Keratinocyte (primary cell): ENCODE results near the gene OR3A3. TPM values are rescaled to one million over a fixed set of nuclear protein-coding genes. Genes with fewer than 3 reads are reported as not detected.

Experiments used
- DNase-seq: peaks from one replicate; pipeline ENCODE4 v3.0.0-alpha.2; 2011; ENCODE audit warnings: low read depth, missing footprints, low spot score
- FAIRE-seq: peaks from 2 replicates; lab custom pipeline; 2011; peaks lifted over from hg19 to GRCh38; lab: Jason Lieb, UNC
- H2AFZ ChIP-seq: 2 replicates; pipeline ENCODE4 v1.6.0; 2012; ENCODE audit warnings: low read length, control low read depth, inconsistent platforms; ENCODE audit not compliant: control insufficient read depth
- H3K27ac ChIP-seq: 2 replicates; pipeline ENCODE4 v1.5.1; 2011; ENCODE audit warnings: low read length; ENCODE audit not compliant: control insufficient read depth, insufficient read depth
- H3K27me3 ChIP-seq: 3 replicates; pipeline ENCODE4 v1.6.0; 2011; ENCODE audit warnings: low read length; ENCODE audit not compliant: control insufficient read depth, insufficient read depth; ENCODE audit errors: extremely low read depth
- H3K36me3 ChIP-seq, 2 experiments: 2 replicates in 1 of 2; 3 replicates in 1 of 2; pipeline ENCODE4 v1.5.1; 2011; ENCODE audit warnings: low read length in 2 of 2, mild to moderate bottlenecking in 1 of 2; ENCODE audit not compliant: control insufficient read depth in 2 of 2, insufficient read depth in 2 of 2; ENCODE audit errors: extremely low read depth in 1 of 2
- H3K4me1 ChIP-seq: 3 replicates; pipeline ENCODE4 v1.5.1; 2011; ENCODE audit warnings: low read length; ENCODE audit not compliant: control insufficient read depth, insufficient read depth; ENCODE audit errors: extremely low read depth
- H3K4me2 ChIP-seq: 3 replicates; pipeline ENCODE4 v1.6.0; 2011; ENCODE audit warnings: low read depth, low read length; ENCODE audit not compliant: control insufficient read depth, insufficient read depth; ENCODE audit errors: extremely low read depth
- H3K4me3 ChIP-seq, 3 experiments: fragments of 200-600 bp in 1 of 3; sonication (generic) in 1 of 3; 2 replicates in 2 of 3; 3 replicates in 1 of 3; pipeline ENCODE4 v1.5.1; 2011 to 2016; ENCODE audit warnings: low read length in 3 of 3, mild to moderate bottlenecking in 3 of 3, control low read depth in 2 of 3, inconsistent platforms in 1 of 3, low read depth in 1 of 3, mixed read lengths in 1 of 3, mixed run types in 1 of 3, moderate library complexity in 1 of 3; ENCODE audit not compliant: control insufficient read depth in 2 of 3, insufficient read depth in 2 of 3; ENCODE audit errors: extremely low read depth in 1 of 3
- H3K79me2 ChIP-seq: 2 replicates; pipeline ENCODE4 v1.6.0; 2012; ENCODE audit warnings: low read length; ENCODE audit not compliant: control insufficient read depth, insufficient read depth
- H3K9ac ChIP-seq: 3 replicates; pipeline ENCODE4 v1.6.0; 2011; ENCODE audit warnings: low read length; ENCODE audit not compliant: control insufficient read depth, insufficient read depth; ENCODE audit errors: extremely low read depth
- H3K9me1 ChIP-seq: 3 replicates; pipeline ENCODE4 v1.6.0; 2011; ENCODE audit warnings: low read length; ENCODE audit not compliant: control insufficient read depth, insufficient read depth; ENCODE audit errors: extremely low read depth
- H3K9me3 ChIP-seq: 2 replicates; pipeline ENCODE4 v1.5.1; 2012; ENCODE audit warnings: low read depth, low read length; ENCODE audit not compliant: control insufficient read depth
- H4K20me1 ChIP-seq: 3 replicates; pipeline ENCODE4 v1.6.0; 2011; ENCODE audit warnings: low read length; ENCODE audit not compliant: control insufficient read depth, insufficient read depth; ENCODE audit errors: extremely low read depth
- EZH2 ChIP-seq: IDR thresholded peaks from one replicate; pipeline ENCODE4 v1.6.1; 2012; ENCODE audit warnings: inconsistent platforms, mild to moderate bottlenecking, low read length, moderate library complexity
- dilution Hi-C: fragments of 300-500 bp; cut with MboI; formaldehyde crosslinking; loops from one replicate; pipeline ENCODE4 v1.7.0; 2020; ENCODE audit warnings: low sequenced_read_pairs; ENCODE audit not compliant: extremely low pct_ligation_motif_present
- polyA plus RNA-seq, 5 experiments: library from polyadenylated mRNA; depleted of rRNA in 3 of 5; stranded (reverse) in 3 of 5; stranded (forward) in 1 of 5; unstranded in 1 of 5; fragments of >200 nt; gene quantifications; 1 replicate in 1 of 5; 2 replicates in 3 of 5; 3 replicates in 1 of 5; pipeline versions ENCODE4 v1.2.1 to v1.2.3, GENCODE V29; 2011 to 2012; ENCODE audit warnings: missing spikeins in 2 of 5, low read depth in 1 of 5, low replicate concordance in 1 of 5
- TF ChIP-seq, protein P1 (sequence below), 3 experiments: IDR thresholded peaks in 1 of 3; conservative IDR thresholded peaks in 1 of 3; optimal IDR thresholded peaks in 1 of 3; 2 replicates in 2 of 3; 3 replicates in 1 of 3; pipeline versions ENCODE3 to v1.5.1; 2011; ENCODE audit warnings: low read length in 3 of 3, mild to moderate bottlenecking in 3 of 3, moderate library complexity in 2 of 3, control low read depth in 1 of 3, inconsistent platforms in 1 of 3; ENCODE audit not compliant: insufficient read depth in 2 of 3; ENCODE audit errors: extremely low read depth in 1 of 3

The OR3A3 gene
- polyA plus RNA-seq, 1 donor (not counting 4 experiments of a cell fraction or from before 2014, with no cell fraction given): not detected

DNA sequence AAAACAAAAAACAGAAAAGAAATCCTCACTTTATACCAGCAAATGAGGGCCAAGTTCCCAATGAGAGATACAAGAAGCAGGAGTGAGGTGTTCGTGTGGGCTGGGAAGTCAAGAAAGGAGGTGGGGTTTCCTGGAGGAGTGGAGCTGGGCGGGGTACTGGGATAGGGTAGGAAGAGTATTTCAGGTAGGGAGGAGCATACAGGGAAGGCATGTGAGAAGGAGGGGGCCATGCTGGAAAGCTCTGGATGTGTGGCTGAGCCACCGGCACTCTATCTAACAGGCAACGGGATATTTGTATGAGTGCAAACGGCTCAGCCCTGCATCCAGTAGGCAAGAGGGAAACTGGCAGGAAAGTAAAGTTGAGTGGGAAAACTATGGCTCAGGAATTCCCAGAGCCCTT lies 29.2 kb upstream of the OR3A3 start:
- H3K27me3 ChIP-seq: no peaks in the 10 kb centered on the region
- H3K9me3 ChIP-seq: no peaks in the 10 kb centered on the region
- dilution Hi-C loops: no loop called here
- H3K4me1 ChIP-seq: no peaks in the 10 kb centered on the region
- TF ChIP-seq, protein P1, sequence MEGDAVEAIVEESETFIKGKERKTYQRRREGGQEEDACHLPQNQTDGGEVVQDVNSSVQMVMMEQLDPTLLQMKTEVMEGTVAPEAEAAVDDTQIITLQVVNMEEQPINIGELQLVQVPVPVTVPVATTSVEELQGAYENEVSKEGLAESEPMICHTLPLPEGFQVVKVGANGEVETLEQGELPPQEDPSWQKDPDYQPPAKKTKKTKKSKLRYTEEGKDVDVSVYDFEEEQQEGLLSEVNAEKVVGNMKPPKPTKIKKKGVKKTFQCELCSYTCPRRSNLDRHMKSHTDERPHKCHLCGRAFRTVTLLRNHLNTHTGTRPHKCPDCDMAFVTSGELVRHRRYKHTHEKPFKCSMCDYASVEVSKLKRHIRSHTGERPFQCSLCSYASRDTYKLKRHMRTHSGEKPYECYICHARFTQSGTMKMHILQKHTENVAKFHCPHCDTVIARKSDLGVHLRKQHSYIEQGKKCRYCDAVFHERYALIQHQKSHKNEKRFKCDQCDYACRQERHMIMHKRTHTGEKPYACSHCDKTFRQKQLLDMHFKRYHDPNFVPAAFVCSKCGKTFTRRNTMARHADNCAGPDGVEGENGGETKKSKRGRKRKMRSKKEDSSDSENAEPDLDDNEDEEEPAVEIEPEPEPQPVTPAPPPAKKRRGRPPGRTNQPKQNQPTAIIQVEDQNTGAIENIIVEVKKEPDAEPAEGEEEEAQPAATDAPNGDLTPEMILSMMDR (optimal IDR thresholded peaks at IDR 0.05 in 1 of 3, IDR thresholded peaks at IDR 0.05 in 1 of 3, conservative IDR thresholded peaks at IDR 0.05 in 1 of 3; ENCODE audit: extremely low read depth in 1 of 3, insufficient read depth in 2 of 3, low read length in 3 of 3): no peak
- no peak for TF ChIP-seq EZH2
- no peaks in the 10 kb centered on the region for H4K20me1 ChIP-seq
- no peak overlapping the region for H3K9ac ChIP-seq
- no peak overlapping the region for H2AFZ ChIP-seq
- no peak overlapping the region for H3K27ac ChIP-seq
- no peak overlapping the region for H3K4me2 ChIP-seq
- no peaks in the 10 kb centered on the region for H3K36me3 ChIP-seq
- FAIRE-seq (no peak), DNase-seq (no peak)
- H3K79me2 ChIP-seq: no peaks in the 10 kb centered on the region
- H3K9me1 ChIP-seq: no peaks in the 10 kb centered on the region
- no peak overlapping the region for H3K4me3 ChIP-seq

DNA sequence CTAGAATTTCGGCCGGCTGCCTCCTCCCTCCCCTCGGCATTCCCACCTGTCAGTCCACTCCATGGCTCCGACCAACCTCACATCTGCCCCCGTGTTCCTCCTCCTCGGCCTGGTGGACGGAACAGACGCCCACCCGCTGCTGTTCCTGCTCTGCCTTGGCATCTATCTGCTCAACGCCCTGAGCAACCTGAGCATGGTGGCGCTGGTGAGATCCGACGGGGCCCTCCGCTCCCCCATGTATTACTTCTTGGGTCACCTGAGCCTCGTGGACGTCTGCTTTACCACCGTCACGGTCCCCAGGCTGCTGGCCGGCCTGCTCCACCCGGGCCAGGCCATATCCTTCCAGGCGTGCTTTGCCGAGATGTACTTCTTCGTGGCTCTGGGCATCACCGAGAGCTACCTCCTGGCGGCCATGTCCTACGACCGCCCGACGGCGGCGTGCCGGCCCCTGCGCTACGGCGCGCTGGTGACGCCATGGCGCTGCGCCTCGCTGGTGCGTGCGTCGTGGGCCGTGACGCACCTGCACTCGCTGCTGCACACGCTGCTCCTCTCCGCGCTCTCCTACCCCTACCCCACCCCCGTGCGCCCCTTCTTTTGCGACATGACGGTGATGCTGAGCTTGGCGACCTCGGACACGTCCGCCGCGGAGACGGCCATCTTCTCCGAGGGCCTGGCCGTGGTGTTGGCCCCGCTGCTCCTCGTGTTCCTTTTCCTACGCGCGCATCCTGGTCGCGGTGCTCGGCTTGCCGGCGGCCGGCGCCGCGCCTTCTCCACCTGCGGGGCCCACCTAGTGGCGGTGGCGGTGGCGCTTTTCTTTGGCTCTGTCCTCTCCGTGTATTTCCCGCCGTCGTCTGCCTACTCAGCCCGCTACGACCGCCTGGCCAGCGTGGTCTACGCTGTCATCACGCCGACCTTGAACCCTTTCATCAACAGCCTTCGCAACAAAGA lies 25.0 kb upstream of the OR3A3 start, which contains the start of gene OR3A2:
Gene OR3A2 (minus strand): TSS at position 440 of the 948 bp plus-strand sequence.
- DNase-seq (no peak), FAIRE-seq (no peak)
- Histone ChIP-seq H3K9ac (no peak within 1 kb of the TSS), H3K79me2 (no peaks in the 10 kb centered on the region), H3K4me3 (no peak within 1 kb of the TSS), H2AFZ (no peak within 1 kb of the TSS), H3K4me1 (no peaks in the 10 kb centered on the region), H3K9me3 (no peaks in the 10 kb centered on the region), H3K4me2 (no peak within 1 kb of the TSS), H4K20me1 (no peaks in the 10 kb centered on the region), H3K27me3 (no peaks in the 10 kb centered on the region), H3K9me1 (no peaks in the 10 kb centered on the region), H3K27ac (no peak within 1 kb of the TSS), H3K36me3 (no peaks in the 10 kb centered on the region)
- TF ChIP-seq, protein P1 (optimal IDR thresholded peaks at IDR 0.05 in 1 of 3, IDR thresholded peaks at IDR 0.05 in 1 of 3, conservative IDR thresholded peaks at IDR 0.05 in 1 of 3; ENCODE audit: extremely low read depth in 1 of 3, insufficient read depth in 2 of 3, low read length in 3 of 3): no peak
- TF ChIP-seq EZH2: no peak
- dilution Hi-C loops: no loop called here
